Endothelial cell of umbilical vein (primary cell): ENCODE measurements around the gene CCDC106. TPM values are rescaled to one million over a fixed set of nuclear protein-coding genes. Genes with fewer than 3 reads are reported as not detected.

Experiments used
- BruUV-seq: library from RNA; stranded (reverse); fragments of 400-500 nt; replicated peaks from 2 replicates; lab custom pipeline; 2021; lab: Mats Ljungman, UMichigan
- CTCF ChIA-PET: fragments of 300-600, 350-600 bp; sonication (Branson Sonifier 250); formaldehyde crosslinking; loops from one replicate; lab custom pipeline; 2021; ENCODE audit warnings: antibody characterized with exemption, inconsistent platforms; lab: Charles Lee
- POLR2A ChIA-PET: fragments of 300-600, 350-600 bp; sonication (Branson Sonifier 250); formaldehyde crosslinking; loops from one replicate; lab custom pipeline; 2021; ENCODE audit warnings: antibody characterized with exemption, inconsistent platforms; lab: Charles Lee
- DNase-seq: peaks from one replicate; pipeline ENCODE4 v3.0.0-alpha.2; 2011; ENCODE audit warnings: low read depth, low spot score
- FAIRE-seq: peaks from 2 replicates; lab custom pipeline; 2011; peaks lifted over from hg19 to GRCh38; lab: Jason Lieb, UNC
- H2AFZ ChIP-seq: 2 replicates; pipeline ENCODE4 v1.6.0; 2012; ENCODE audit warnings: low read depth, low read length, control low read depth, inconsistent platforms
- H3K27ac ChIP-seq: 2 replicates; pipeline ENCODE4 v1.5.1; 2011; ENCODE audit warnings: low read depth, mild to moderate bottlenecking, control low read depth, low read length, moderate library complexity; ENCODE audit not compliant: insufficient read depth
- H3K27me3 ChIP-seq, 2 experiments: 2 replicates each; pipeline versions ENCODE4 v1.6.0 to v1.6.1; 2011; ENCODE audit warnings: low read length in 2 of 2, mixed read lengths in 1 of 2; ENCODE audit not compliant: control insufficient read depth in 2 of 2, insufficient read depth in 2 of 2
- H3K36me3 ChIP-seq, 2 experiments: 2 replicates in 1 of 2; 3 replicates in 1 of 2; pipeline ENCODE4 v1.5.1; 2011; ENCODE audit warnings: low read length in 2 of 2, mild to moderate bottlenecking in 1 of 2, moderate library complexity in 1 of 2; ENCODE audit not compliant: control insufficient read depth in 2 of 2, insufficient read depth in 2 of 2; ENCODE audit errors: extremely low read depth in 1 of 2
- H3K4me1 ChIP-seq: 3 replicates; pipeline ENCODE4 v1.5.1; 2011; ENCODE audit warnings: mild to moderate bottlenecking, low read length; ENCODE audit not compliant: control insufficient read depth, insufficient read depth; ENCODE audit errors: extremely low read depth
- H3K4me2 ChIP-seq: 2 replicates; pipeline ENCODE4 v1.6.1; 2011; ENCODE audit warnings: low read length, control low read depth, mixed read lengths; ENCODE audit not compliant: insufficient read depth
- H3K4me3 ChIP-seq, 3 experiments: fragments of 200-600 bp in 1 of 3; sonication (generic), shearing (Covaris generic) in 1 of 3; replicated peaks in 1 of 3; 2 replicates each; pipeline ENCODE4 v1.5.1; 2011 to 2016; ENCODE audit warnings: control low read depth in 3 of 3, low read length in 3 of 3, mild to moderate bottlenecking in 2 of 3, inconsistent platforms in 1 of 3, low read depth in 1 of 3, moderate library complexity in 1 of 3; ENCODE audit not compliant: insufficient read depth in 1 of 3
- H3K79me2 ChIP-seq: 2 replicates; pipeline ENCODE4 v1.6.0; 2012; ENCODE audit warnings: low read length, inconsistent platforms; ENCODE audit not compliant: control insufficient read depth, insufficient read depth
- H3K9ac ChIP-seq: replicated peaks from 2 replicates; pipeline ENCODE3; 2011; ENCODE audit warnings: low read length, control low read depth; ENCODE audit not compliant: insufficient read depth; ENCODE audit errors: extremely low read depth
- H3K9me1 ChIP-seq: replicated peaks from 3 replicates; pipeline ENCODE4 v1.6.0; 2011; ENCODE audit warnings: mild to moderate bottlenecking, low read length; ENCODE audit not compliant: control insufficient read depth, insufficient read depth; ENCODE audit errors: extremely low read depth
- H3K9me3 ChIP-seq: replicated peaks from 2 replicates; pipeline ENCODE4 v1.5.1; 2012; ENCODE audit warnings: low read length, inconsistent platforms; ENCODE audit not compliant: control insufficient read depth, insufficient read depth
- H4K20me1 ChIP-seq: replicated peaks from 2 replicates; pipeline ENCODE3; 2011; ENCODE audit warnings: mild to moderate bottlenecking, low read length; ENCODE audit not compliant: control insufficient read depth, insufficient read depth; ENCODE audit errors: extremely low read depth
- CTCF ChIP-seq, 2 donors: IDR thresholded peaks; 1 replicate in 1 of 2; 2 replicates in 1 of 2; pipeline ENCODE4 v1.5.1; 2011; ENCODE audit warnings: low read length in 2 of 2, mild to moderate bottlenecking in 2 of 2, moderate library complexity in 2 of 2, control low read depth in 1 of 2, inconsistent platforms in 1 of 2, low read depth in 1 of 2; ENCODE audit not compliant: insufficient read depth in 1 of 2; ENCODE audit errors: extremely low read depth in 1 of 2
- FOS ChIP-seq: IDR thresholded peaks from 2 replicates; pipeline ENCODE4 v1.6.1; 2011; ENCODE audit warnings: mild to moderate bottlenecking, low read length, moderate library complexity, borderline replicate concordance; ENCODE audit not compliant: insufficient read depth
- JUN ChIP-seq: IDR thresholded peaks from 2 replicates; pipeline ENCODE4 v1.6.1; 2011; ENCODE audit warnings: borderline replicate concordance, low read depth; ENCODE audit not compliant: insufficient read length, insufficient read depth
- MAX ChIP-seq: IDR thresholded peaks from 2 replicates; pipeline ENCODE4 v1.6.1; 2011; ENCODE audit not compliant: insufficient read depth, insufficient read length
- MYC ChIP-seq: IDR thresholded peaks from one replicate; pipeline ENCODE4 v1.6.1; 2011; ENCODE audit warnings: mild to moderate bottlenecking, low read depth, low read length
- POLR2A ChIP-seq: IDR thresholded peaks from 2 replicates; pipeline ENCODE4 v1.6.1; 2012; ENCODE audit warnings: low read depth, mild to moderate bottlenecking, control low read depth, low read length
- dilution Hi-C: fragments of 300-500 bp; cut with MboI; formaldehyde crosslinking; loops from one replicate; pipeline ENCODE4 v1.15.0; 2019; ENCODE audit warnings: low sequenced_read_pairs; ENCODE audit not compliant: extremely low pct_ligation_motif_present
- intact Hi-C: fragments of 100-400 bp; cut with micrococcal nuclease; formaldehyde crosslinking; loops from one replicate; pipeline ENCODE4 v1.10.0; 2022
- polyA plus RNA-seq, 4 experiments: library from polyadenylated mRNA; depleted of rRNA in 3 of 4; stranded (reverse) in 3 of 4; unstranded in 1 of 4; fragments of >200 nt; gene quantifications; 2 replicates each; pipeline versions ENCODE4 v1.2.1 to v1.2.3, GENCODE V29; 2011 to 2012; ENCODE audit warnings: missing spikeins in 1 of 4
- total RNA-seq: library from RNA; stranded (reverse); gene quantifications from 2 replicates; pipeline ENCODE4 v1.2.3, GENCODE V29; 2021

The CCDC106 gene
- total and polyA plus RNA-seq, 2 donors (not counting 3 experiments of a cell fraction or from before 2014, with no cell fraction given), result 11.8 to 12.0 TPM

- Histone ChIP-seq H3K4me2 (no peak overlapping the region), H3K27me3 (no peaks in the 10 kb centered on the region), H3K79me2 (peaks cover 96% of the 10 kb centered on the region), H2AFZ (no peak overlapping the region), H3K9me1 (no peaks in the 10 kb centered on the region), H3K27ac (no peak overlapping the region), H3K9me3 (no peaks in the 10 kb centered on the region), H3K4me3 (no peak overlapping the region), H4K20me1 (peaks cover 12% of the 10 kb centered on the region), H3K4me1 (peaks cover 25% of the 10 kb centered on the region), H3K36me3 (peaks cover 14 to 51% of the 10 kb centered on the region in 2 experiments), H3K9ac (no peak overlapping the region)
- dilution Hi-C loops (no loop called here), intact Hi-C loops (no loop called here)
- POLR2A ChIA-PET, result no interaction called here
- no peak for FAIRE-seq
- no peak for DNase-seq
- no TSS peak for BruUV-seq
- TF ChIP-seq JUN (no peak), MAX (no peak)
- CTCF ChIA-PET, result interaction anchor here (1.1 kb wide), 1 partner anchor 11 kb away, joined by 6 read pairs; no protein-coding TSS in a partner anchor
Measured at GRCh38 chr19:55660404-55660803, 12.4 kb downstream of the CCDC106 start.

GRCh38 chr19:55660991-55661390 is 13.0 kb downstream of the CCDC106 start:
- FAIRE-seq (no peak), DNase-seq (no peak)
- dilution Hi-C loops (no loop called here), intact Hi-C loops (no loop called here)
- CTCF ChIA-PET, result no interaction called here
- Histone ChIP-seq H3K4me1 (peaks cover 25% of the 10 kb centered on the region), H3K36me3 (peaks cover 14 to 54% of the 10 kb centered on the region in 2 experiments), H3K4me2 (no peak overlapping the region), H2AFZ (no peak overlapping the region), H3K27ac (no peak overlapping the region), H3K9ac (no peak overlapping the region), H3K79me2 (peaks cover 93% of the 10 kb centered on the region), H3K9me3 (no peaks in the 10 kb centered on the region), H4K20me1 (peaks cover 12% of the 10 kb centered on the region), H3K27me3 (no peaks in the 10 kb centered on the region), H3K9me1 (no peaks in the 10 kb centered on the region), H3K4me3 (no peak overlapping the region)
- POLR2A ChIA-PET, result no interaction called here
- BruUV-seq, result no TSS peak
- no peak for TF ChIP-seq MYC
- no peak for TF ChIP-seq POLR2A
- TF ChIP-seq MAX, result no peak
- TF ChIP-seq CTCF (IDR thresholded peaks at IDR 0.05; ENCODE audit: extremely low read depth in 1 of 2, insufficient read depth in 1 of 2, low read depth in 1 of 2, low read length in 2 of 2), result no peak
- TF ChIP-seq FOS, result no peak
